HepG2 (cell line): ENCODE results near the gene PLXNA1. TPM values are rescaled to one million over a fixed set of nuclear protein-coding genes. Genes with fewer than 3 reads are reported as not detected.

Experiments
- EEA1 ChIP-seq: sonication (generic); formaldehyde crosslinking; IDR thresholded peaks from 2 replicates; pipeline ENCODE4 v1.5.1; 2020; ENCODE audit warnings: mild to moderate bottlenecking, missing genetic modification reagents, borderline replicate concordance
- FOSL2 ChIP-seq: sonication (generic); formaldehyde crosslinking; IDR thresholded peaks from 2 replicates; pipeline ENCODE4 v1.4.0; 2020; ENCODE audit warnings: missing genetic modification reagents
- FOXC1 ChIP-seq: sonication (generic); formaldehyde crosslinking; IDR thresholded peaks from 2 replicates; pipeline ENCODE4 v1.8.0; 2022; ENCODE audit warnings: mild to moderate bottlenecking, missing genetic modification reagents, borderline replicate concordance
- MZF1 ChIP-seq: sonication (generic); formaldehyde crosslinking; IDR thresholded peaks from 2 replicates; pipeline ENCODE4 v1.8.1; 2023; ENCODE audit warnings: mild to moderate bottlenecking, missing genetic modification reagents, borderline replicate concordance
- NFE2L2 ChIP-seq: fragments of 150-350 bp; IDR thresholded peaks from 2 replicates; pipeline ENCODE4 v1.6.1; 2014; ENCODE audit warnings: low read length
- NR3C1 ChIP-seq: sonication (generic); formaldehyde crosslinking; IDR thresholded peaks from 2 replicates; pipeline ENCODE4 v1.4.0; 2020; ENCODE audit warnings: missing genetic modification reagents
- RFX3 ChIP-seq: IDR thresholded peaks from 2 replicates; pipeline ENCODE4 v1.6.1; 2016; ENCODE audit warnings: missing biosample characterization, missing genetic modification reagents
- SALL2 ChIP-seq: sonication (generic); formaldehyde crosslinking; IDR thresholded peaks from 2 replicates; pipeline ENCODE4 v1.8.1; 2023; ENCODE audit warnings: mild to moderate bottlenecking, missing genetic modification reagents, inconsistent platforms
- SNAPC5 ChIP-seq: sonication (generic); formaldehyde crosslinking; IDR thresholded peaks from 2 replicates; pipeline ENCODE4 v1.8.1; 2023; ENCODE audit warnings: mild to moderate bottlenecking, missing genetic modification reagents, borderline replicate concordance
- SOX13 ChIP-seq, 3 experiments: fragments of 450-650 bp in 1 of 3; sonication (generic) in 1 of 3; formaldehyde crosslinking in 1 of 3; IDR thresholded peaks in 2 of 3; conservative IDR thresholded peaks in 1 of 3; 2 replicates each; pipeline versions ENCODE4 v1.5.0 to v1.6.1; 2016 to 2020; ENCODE audit warnings: antibody characterized with exemption in 1 of 3, mild to moderate bottlenecking in 1 of 3, missing compliant biosample characterization in 1 of 3, missing genetic modification reagents in 1 of 3, moderate library complexity in 1 of 3
- TRIM24 ChIP-seq: sonication (generic); formaldehyde crosslinking; IDR thresholded peaks from 2 replicates; pipeline ENCODE4 v1.8.0; 2022; ENCODE audit warnings: mild to moderate bottlenecking, missing genetic modification reagents
- U2AF1 ChIP-seq: fragments of 200-400 bp; formaldehyde crosslinking; optimal IDR thresholded peaks from 2 replicates; pipeline ENCODE3; 2017; ENCODE audit warnings: mild to moderate bottlenecking, low read depth, low read length
- ZNF274 ChIP-seq: sonication (generic); formaldehyde crosslinking; IDR thresholded peaks from 2 replicates; pipeline ENCODE4 v1.5.1; 2020; ENCODE audit warnings: mild to moderate bottlenecking, missing genetic modification reagents
- ZNF512B ChIP-seq: sonication (generic); formaldehyde crosslinking; IDR thresholded peaks from 2 replicates; pipeline ENCODE4 v1.5.1; 2020; ENCODE audit warnings: missing genetic modification reagents, mild to moderate bottlenecking, borderline replicate concordance
- polyA plus RNA-seq, 8 experiments: library from polyadenylated mRNA; depleted of rRNA in 3 of 8; stranded (reverse) in 7 of 8; unstranded in 1 of 8; fragments of >200 nt; fragmentation: Illumina TruSeq in 4 of 8; extraction: Trizol in 4 of 8; gene quantifications; 2 replicates each; pipeline versions ENCODE4 v1.2.1 to v1.2.3, GENCODE V29; 2011 to 2016; ENCODE audit warnings: low read depth in 4 of 8, missing spikeins in 1 of 8, mixed read lengths in 1 of 8; ENCODE audit not compliant: insufficient read depth in 1 of 8
- total RNA-seq, 5 experiments: library from RNA; depleted of rRNA; stranded (reverse); fragments of >200 nt; fragmentation: Illumina TruSeq; extraction: Trizol; gene quantifications; 2 replicates each; pipeline ENCODE4 v1.2.3, GENCODE V29; 2016; ENCODE audit warnings: low read depth in 1 of 5
- TF ChIP-seq, protein P1 (sequence below): sonication (generic); formaldehyde crosslinking; IDR thresholded peaks from 2 replicates; pipeline ENCODE4 v1.4.0; 2020; ENCODE audit warnings: low read depth, missing genetic modification reagents
- TF ChIP-seq, protein P2 (sequence below): IDR thresholded peaks from 2 replicates; pipeline ENCODE4 v1.6.1; 2016; ENCODE audit warnings: low read depth, control low read depth
- TF ChIP-seq, protein P3 (sequence below): IDR thresholded peaks from 2 replicates; pipeline ENCODE4 v1.6.1; 2016; ENCODE audit warnings: mild to moderate bottlenecking
- TF ChIP-seq, protein P4 (sequence below): sonication (generic); formaldehyde crosslinking; IDR thresholded peaks from 2 replicates; pipeline ENCODE4 v1.5.0; 2020; ENCODE audit warnings: missing genetic modification reagents

The PLXNA1 gene
- total and polyA plus RNA-seq, 2 of the 13 experiments (the other 11 are each of a cell fraction or from before 2014, with no cell fraction given) = 16.6 to 18.2 TPM

GRCh38 chr3:126959921-126960603, 22.9 kb upstream of the PLXNA1 start (continued):
- TF ChIP-seq, protein P1, sequence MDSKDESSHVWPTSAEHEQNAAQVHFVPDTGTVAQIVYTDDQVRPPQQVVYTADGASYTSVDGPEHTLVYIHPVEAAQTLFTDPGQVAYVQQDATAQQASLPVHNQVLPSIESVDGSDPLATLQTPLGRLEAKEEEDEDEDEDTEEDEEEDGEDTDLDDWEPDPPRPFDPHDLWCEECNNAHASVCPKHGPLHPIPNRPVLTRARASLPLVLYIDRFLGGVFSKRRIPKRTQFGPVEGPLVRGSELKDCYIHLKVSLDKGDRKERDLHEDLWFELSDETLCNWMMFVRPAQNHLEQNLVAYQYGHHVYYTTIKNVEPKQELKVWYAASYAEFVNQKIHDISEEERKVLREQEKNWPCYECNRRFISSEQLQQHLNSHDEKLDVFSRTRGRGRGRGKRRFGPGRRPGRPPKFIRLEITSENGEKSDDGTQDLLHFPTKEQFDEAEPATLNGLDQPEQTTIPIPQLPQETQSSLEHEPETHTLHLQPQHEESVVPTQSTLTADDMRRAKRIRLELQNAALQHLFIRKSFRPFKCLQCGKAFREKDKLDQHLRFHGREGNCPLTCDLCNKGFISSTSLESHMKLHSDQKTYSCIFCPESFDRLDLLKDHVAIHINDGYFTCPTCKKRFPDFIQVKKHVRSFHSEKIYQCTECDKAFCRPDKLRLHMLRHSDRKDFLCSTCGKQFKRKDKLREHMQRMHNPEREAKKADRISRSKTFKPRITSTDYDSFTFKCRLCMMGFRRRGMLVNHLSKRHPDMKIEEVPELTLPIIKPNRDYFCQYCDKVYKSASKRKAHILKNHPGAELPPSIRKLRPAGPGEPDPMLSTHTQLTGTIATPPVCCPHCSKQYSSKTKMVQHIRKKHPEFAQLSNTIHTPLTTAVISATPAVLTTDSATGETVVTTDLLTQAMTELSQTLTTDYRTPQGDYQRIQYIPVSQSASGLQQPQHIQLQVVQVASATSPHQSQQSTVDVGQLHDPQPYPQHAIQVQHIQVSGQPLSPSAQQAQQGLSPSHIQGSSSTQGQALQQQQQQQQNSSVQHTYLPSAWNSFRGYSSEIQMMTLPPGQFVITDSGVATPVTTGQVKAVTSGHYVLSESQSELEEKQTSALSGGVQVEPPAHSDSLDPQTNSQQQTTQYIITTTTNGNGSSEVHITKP (CRISPR knock-in tag) = no peak
- TF ChIP-seq SOX13 (IDR thresholded peaks at IDR 0.05) (0 out of 2 replicates have a peak, but pooled peaks have one; percentile 18), SOX13 (CRISPR knock-in tag; conservative IDR thresholded peaks at IDR 0.05 in 1 of 2, IDR thresholded peaks at IDR 0.05 in 1 of 2) (peak in 1 of 2 experiments; percentile 73; a peak in 2 of 4 replicates), SALL2 (CRISPR knock-in tag) (no peak), FOSL2 (peak; percentile 51; the same call in 1 of the 2 replicates), EEA1 (no peak), ZNF512B (CRISPR knock-in tag) (no peak), SNAPC5 (no peak), U2AF1 (no peak), TRIM24 (CRISPR knock-in tag) (no peak), MZF1 (CRISPR knock-in tag) (no peak), NFE2L2 (no peak), NR3C1 (CRISPR knock-in tag) (no peak), RFX3 (CRISPR knock-in tag) (no peak), ZNF274 (CRISPR knock-in tag) (no peak), FOXC1 (CRISPR knock-in tag) (no peak)
- TF ChIP-seq, protein P2, sequence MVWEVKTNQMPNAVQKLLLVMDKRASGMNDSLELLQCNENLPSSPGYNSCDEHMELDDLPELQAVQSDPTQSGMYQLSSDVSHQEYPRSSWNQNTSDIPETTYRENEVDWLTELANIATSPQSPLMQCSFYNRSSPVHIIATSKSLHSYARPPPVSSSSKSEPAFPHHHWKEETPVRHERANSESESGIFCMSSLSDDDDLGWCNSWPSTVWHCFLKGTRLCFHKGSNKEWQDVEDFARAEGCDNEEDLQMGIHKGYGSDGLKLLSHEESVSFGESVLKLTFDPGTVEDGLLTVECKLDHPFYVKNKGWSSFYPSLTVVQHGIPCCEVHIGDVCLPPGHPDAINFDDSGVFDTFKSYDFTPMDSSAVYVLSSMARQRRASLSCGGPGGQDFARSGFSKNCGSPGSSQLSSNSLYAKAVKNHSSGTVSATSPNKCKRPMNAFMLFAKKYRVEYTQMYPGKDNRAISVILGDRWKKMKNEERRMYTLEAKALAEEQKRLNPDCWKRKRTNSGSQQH (CRISPR knock-in tag) = 0 out of 2 replicates have a peak, but pooled peaks have one; percentile 36
- TF ChIP-seq, protein P3, sequence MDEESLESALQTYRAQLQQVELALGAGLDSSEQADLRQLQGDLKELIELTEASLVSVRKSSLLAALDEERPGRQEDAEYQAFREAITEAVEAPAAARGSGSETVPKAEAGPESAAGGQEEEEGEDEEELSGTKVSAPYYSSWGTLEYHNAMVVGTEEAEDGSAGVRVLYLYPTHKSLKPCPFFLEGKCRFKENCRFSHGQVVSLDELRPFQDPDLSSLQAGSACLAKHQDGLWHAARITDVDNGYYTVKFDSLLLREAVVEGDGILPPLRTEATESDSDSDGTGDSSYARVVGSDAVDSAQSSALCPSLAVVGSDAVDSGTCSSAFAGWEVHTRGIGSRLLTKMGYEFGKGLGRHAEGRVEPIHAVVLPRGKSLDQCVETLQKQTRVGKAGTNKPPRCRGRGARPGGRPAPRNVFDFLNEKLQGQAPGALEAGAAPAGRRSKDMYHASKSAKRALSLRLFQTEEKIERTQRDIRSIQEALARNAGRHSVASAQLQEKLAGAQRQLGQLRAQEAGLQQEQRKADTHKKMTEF = no peak
- TF ChIP-seq, protein P4, sequence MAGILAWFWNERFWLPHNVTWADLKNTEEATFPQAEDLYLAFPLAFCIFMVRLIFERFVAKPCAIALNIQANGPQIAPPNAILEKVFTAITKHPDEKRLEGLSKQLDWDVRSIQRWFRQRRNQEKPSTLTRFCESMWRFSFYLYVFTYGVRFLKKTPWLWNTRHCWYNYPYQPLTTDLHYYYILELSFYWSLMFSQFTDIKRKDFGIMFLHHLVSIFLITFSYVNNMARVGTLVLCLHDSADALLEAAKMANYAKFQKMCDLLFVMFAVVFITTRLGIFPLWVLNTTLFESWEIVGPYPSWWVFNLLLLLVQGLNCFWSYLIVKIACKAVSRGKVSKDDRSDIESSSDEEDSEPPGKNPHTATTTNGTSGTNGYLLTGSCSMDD (CRISPR knock-in tag) = no peak
